SU-DHL-6 (cell line): ENCODE results near the gene SIX6.

ENCODE experiments used
- CTCF ChIP-seq: fragments of 200-600 bp; sonication (generic); IDR thresholded peaks from one replicate; pipeline ENCODE4 v1.5.1; 2017; ENCODE audit warnings: antibody characterized with exemption, mild to moderate bottlenecking, low read length, moderate library complexity; ENCODE audit not compliant: insufficient read depth, poor library complexity, severe bottlenecking
- EZH2phosphoT487 ChIP-seq: fragments of 200-600 bp; sonication (generic), shearing (Covaris generic); conservative IDR thresholded peaks from 2 replicates; pipeline ENCODE4 v1.6.1; 2018; ENCODE audit warnings: mild to moderate bottlenecking, antibody characterized with exemption, low read length, moderate library complexity, mixed read lengths

GRCh38 chr14:60509438-60510253, 700 bp downstream of the SIX6 start:
- TF ChIP-seq CTCF (no peak), EZH2phosphoT487 (no peak)
